OCI-LY1 (cell line): ENCODE results near the gene TBC1D8.

ENCODE experiments used
- EZH2 ChIP-seq: fragments of 200-600 bp; sonication (generic), shearing (Covaris generic); IDR thresholded peaks from 2 replicates; pipeline ENCODE4 v1.8.0; 2017; ENCODE audit warnings: borderline replicate concordance, mixed run types, mild to moderate bottlenecking, antibody characterized with exemption, low read length, moderate library complexity, mixed read lengths
- TF ChIP-seq, protein P1 (sequence below): fragments of 200-600 bp; sonication (generic), shearing (Covaris generic); IDR thresholded peaks from 2 replicates; pipeline ENCODE4 v1.5.1; 2017; ENCODE audit warnings: mild to moderate bottlenecking, antibody characterized with exemption, low read length, moderate library complexity, mixed read lengths

DNA sequence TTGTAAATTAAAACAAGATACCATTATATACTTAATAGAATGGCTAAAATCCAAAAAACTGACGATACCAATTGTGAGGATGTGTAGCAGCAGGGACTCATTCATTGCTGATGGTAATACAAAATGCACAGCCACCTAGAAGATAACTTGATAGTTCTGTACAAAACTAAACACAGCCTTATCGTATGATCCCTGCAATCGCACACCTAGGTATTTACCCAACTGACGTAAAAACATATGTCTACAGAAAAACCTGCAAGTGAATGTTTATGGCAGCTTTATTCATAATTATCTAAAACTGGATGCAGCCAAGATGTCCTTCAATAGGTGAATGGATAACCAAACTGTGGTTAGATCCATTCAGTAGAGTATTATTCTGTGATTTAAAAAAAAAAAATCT lies 45.5 kb downstream of the TBC1D8 start:
- TF ChIP-seq, protein P1, sequence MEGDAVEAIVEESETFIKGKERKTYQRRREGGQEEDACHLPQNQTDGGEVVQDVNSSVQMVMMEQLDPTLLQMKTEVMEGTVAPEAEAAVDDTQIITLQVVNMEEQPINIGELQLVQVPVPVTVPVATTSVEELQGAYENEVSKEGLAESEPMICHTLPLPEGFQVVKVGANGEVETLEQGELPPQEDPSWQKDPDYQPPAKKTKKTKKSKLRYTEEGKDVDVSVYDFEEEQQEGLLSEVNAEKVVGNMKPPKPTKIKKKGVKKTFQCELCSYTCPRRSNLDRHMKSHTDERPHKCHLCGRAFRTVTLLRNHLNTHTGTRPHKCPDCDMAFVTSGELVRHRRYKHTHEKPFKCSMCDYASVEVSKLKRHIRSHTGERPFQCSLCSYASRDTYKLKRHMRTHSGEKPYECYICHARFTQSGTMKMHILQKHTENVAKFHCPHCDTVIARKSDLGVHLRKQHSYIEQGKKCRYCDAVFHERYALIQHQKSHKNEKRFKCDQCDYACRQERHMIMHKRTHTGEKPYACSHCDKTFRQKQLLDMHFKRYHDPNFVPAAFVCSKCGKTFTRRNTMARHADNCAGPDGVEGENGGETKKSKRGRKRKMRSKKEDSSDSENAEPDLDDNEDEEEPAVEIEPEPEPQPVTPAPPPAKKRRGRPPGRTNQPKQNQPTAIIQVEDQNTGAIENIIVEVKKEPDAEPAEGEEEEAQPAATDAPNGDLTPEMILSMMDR, result no peak
- no peak for TF ChIP-seq EZH2
